OCI-LY1 (cell line): ENCODE results near the gene SLC9A2.

Source experiments
- EZH2 ChIP-seq: fragments of 200-600 bp; sonication (generic), shearing (Covaris generic); IDR thresholded peaks from 2 replicates; pipeline ENCODE4 v1.8.0; 2017; ENCODE audit warnings: borderline replicate concordance, mixed run types, mild to moderate bottlenecking, antibody characterized with exemption, low read length, moderate library complexity, mixed read lengths
- TF ChIP-seq, protein P1 (sequence below): fragments of 200-600 bp; sonication (generic), shearing (Covaris generic); IDR thresholded peaks from 2 replicates; pipeline ENCODE4 v1.5.1; 2017; ENCODE audit warnings: mild to moderate bottlenecking, antibody characterized with exemption, low read length, moderate library complexity, mixed read lengths

GRCh38 chr2:102748107-102748506, 128.8 kb downstream of the SLC9A2 start:
- TF ChIP-seq, protein P1, sequence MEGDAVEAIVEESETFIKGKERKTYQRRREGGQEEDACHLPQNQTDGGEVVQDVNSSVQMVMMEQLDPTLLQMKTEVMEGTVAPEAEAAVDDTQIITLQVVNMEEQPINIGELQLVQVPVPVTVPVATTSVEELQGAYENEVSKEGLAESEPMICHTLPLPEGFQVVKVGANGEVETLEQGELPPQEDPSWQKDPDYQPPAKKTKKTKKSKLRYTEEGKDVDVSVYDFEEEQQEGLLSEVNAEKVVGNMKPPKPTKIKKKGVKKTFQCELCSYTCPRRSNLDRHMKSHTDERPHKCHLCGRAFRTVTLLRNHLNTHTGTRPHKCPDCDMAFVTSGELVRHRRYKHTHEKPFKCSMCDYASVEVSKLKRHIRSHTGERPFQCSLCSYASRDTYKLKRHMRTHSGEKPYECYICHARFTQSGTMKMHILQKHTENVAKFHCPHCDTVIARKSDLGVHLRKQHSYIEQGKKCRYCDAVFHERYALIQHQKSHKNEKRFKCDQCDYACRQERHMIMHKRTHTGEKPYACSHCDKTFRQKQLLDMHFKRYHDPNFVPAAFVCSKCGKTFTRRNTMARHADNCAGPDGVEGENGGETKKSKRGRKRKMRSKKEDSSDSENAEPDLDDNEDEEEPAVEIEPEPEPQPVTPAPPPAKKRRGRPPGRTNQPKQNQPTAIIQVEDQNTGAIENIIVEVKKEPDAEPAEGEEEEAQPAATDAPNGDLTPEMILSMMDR = no peak
- no peak for TF ChIP-seq EZH2
